IMR-90 (cell line): ENCODE results near the gene SLC35E4. TPM values are rescaled to one million over a fixed set of nuclear protein-coding genes. Genes with fewer than 3 reads are reported as not detected.

ENCODE experiments used
- ATAC-seq: fragments of 200-7000 bp; cut with Tn5 transposase; 2 replicates; pipeline ENCODE4 v1.9.1; 2020; ENCODE audit warnings: low read depth, mild to moderate bottlenecking, moderate library complexity
- BruUV-seq: library from RNA; stranded (reverse); fragments of 400-500 nt; replicated peaks from 2 replicates; lab custom pipeline; 2021; lab: Mats Ljungman, UMichigan
- CTCF ChIA-PET: fragments of 300-600 bp; formaldehyde crosslinking; extraction: SDS; loops from one replicate; lab custom pipeline; 2021; ENCODE audit warnings: antibody characterized with exemption; lab: Yijun Ruan, JAX
- POLR2A ChIA-PET: fragments of 300-600 bp; sonication (Branson Sonifier 250); formaldehyde crosslinking; loops from one replicate; lab custom pipeline; 2022; ENCODE audit warnings: antibody characterized with exemption; ENCODE audit not compliant: unreplicated experiment; lab: Charles Lee
- DNase-seq: peaks from one replicate; pipeline ENCODE4 v3.0.0; 2013
- H2AFZ ChIP-seq: replicated peaks from 2 replicates; pipeline ENCODE3; 2013; ENCODE audit warnings: low read length, mild to moderate bottlenecking; ENCODE audit not compliant: poor library complexity
- H2AK5ac ChIP-seq: 2 replicates; pipeline ENCODE4 v1.6.1; 2013; ENCODE audit warnings: low read depth, low read length, inconsistent platforms
- H2AK9ac ChIP-seq: replicated peaks from 2 replicates; pipeline ENCODE3; 2013; ENCODE audit warnings: mild to moderate bottlenecking, low read depth, low read length, moderate library complexity; ENCODE audit not compliant: poor library complexity
- H2BK120ac ChIP-seq: 2 replicates; pipeline ENCODE4 v1.6.1; 2013; ENCODE audit warnings: low read depth, low read length, inconsistent platforms
- H2BK15ac ChIP-seq: 3 replicates; pipeline ENCODE4 v1.6.1; 2013; ENCODE audit warnings: low read depth, low read length, inconsistent platforms
- H2BK20ac ChIP-seq: 2 replicates; pipeline ENCODE4 v1.6.1; 2013; ENCODE audit warnings: low read depth, mild to moderate bottlenecking, inconsistent platforms, low read length, moderate library complexity
- H2BK5ac ChIP-seq: 2 replicates; pipeline ENCODE4 v1.6.1; 2013; ENCODE audit warnings: mild to moderate bottlenecking, low read depth, low read length, inconsistent platforms; ENCODE audit not compliant: poor library complexity, severe bottlenecking
- H3K14ac ChIP-seq: replicated peaks from 2 replicates; pipeline ENCODE4 v1.6.1; 2013; ENCODE audit warnings: low read depth, low read length, inconsistent platforms
- H3K18ac ChIP-seq: 2 replicates; pipeline ENCODE4 v1.6.1; 2013; ENCODE audit warnings: low read depth, low read length, control low read depth
- H3K23ac ChIP-seq: 2 replicates; pipeline ENCODE4 v1.6.1; 2013; ENCODE audit warnings: low read depth, low read length, inconsistent platforms
- H3K27ac ChIP-seq: 2 replicates; pipeline ENCODE4 v1.5.1; 2013; ENCODE audit warnings: mild to moderate bottlenecking, control low read depth, low read length; ENCODE audit not compliant: insufficient read depth
- H3K27me3 ChIP-seq: 2 replicates; pipeline ENCODE4 v1.6.1; 2013; ENCODE audit warnings: low read length; ENCODE audit not compliant: control insufficient read depth, insufficient read depth
- H3K36me3 ChIP-seq: 2 replicates; pipeline ENCODE4 v1.6.1; 2013; ENCODE audit warnings: low read length, mixed read lengths; ENCODE audit not compliant: control insufficient read depth, insufficient read depth
- H3K4ac ChIP-seq: 2 replicates; pipeline ENCODE4 v1.6.1; 2013; ENCODE audit warnings: low read depth, low read length, inconsistent platforms
- H3K4me1 ChIP-seq: 2 replicates; pipeline ENCODE4 v1.6.1; 2013; ENCODE audit warnings: low read length, mixed read lengths; ENCODE audit not compliant: control insufficient read depth, insufficient read depth
- H3K4me2 ChIP-seq: 2 replicates; pipeline ENCODE4 v1.6.1; 2013; ENCODE audit warnings: low read depth, mild to moderate bottlenecking, control low read depth, low read length, moderate library complexity
- H3K4me3 ChIP-seq: 2 replicates; pipeline ENCODE4 v1.5.1; 2013; ENCODE audit warnings: low read depth, mild to moderate bottlenecking, control low read depth, low read length, moderate library complexity; ENCODE audit not compliant: insufficient read depth
- H3K56ac ChIP-seq: 2 replicates; pipeline ENCODE4 v1.6.1; 2013; ENCODE audit warnings: low read length, inconsistent platforms; ENCODE audit not compliant: insufficient read depth; ENCODE audit errors: extremely low read depth
- H3K79me1 ChIP-seq, 2 experiments: 2 replicates each; pipeline ENCODE4 v1.6.1; 2013; ENCODE audit warnings: low read length in 2 of 2, inconsistent platforms in 1 of 2, low read depth in 1 of 2
- H3K9ac ChIP-seq: 2 replicates; pipeline ENCODE4 v1.6.1; 2013; ENCODE audit warnings: low read depth, low read length, control low read depth
- H3K9me1 ChIP-seq: 2 replicates; pipeline ENCODE4 v1.6.1; 2013; ENCODE audit warnings: low read length, inconsistent platforms; ENCODE audit not compliant: insufficient read depth
- H3K9me3 ChIP-seq: 2 replicates; pipeline ENCODE4 v1.6.1; 2013; ENCODE audit warnings: low read length; ENCODE audit not compliant: control insufficient read depth, insufficient read depth
- H4K20me1 ChIP-seq: 2 replicates; pipeline ENCODE4 v1.6.1; 2013; ENCODE audit warnings: low read length, inconsistent platforms; ENCODE audit not compliant: insufficient read depth
- H4K5ac ChIP-seq: 2 replicates; pipeline ENCODE4 v1.6.1; 2013; ENCODE audit warnings: mild to moderate bottlenecking, low read depth, low read length, control low read depth
- H4K8ac ChIP-seq, 2 experiments: 2 replicates each; pipeline ENCODE4 v1.6.1; 2013; ENCODE audit warnings: low read depth in 2 of 2, low read length in 2 of 2, control low read depth in 1 of 2, inconsistent platforms in 1 of 2
- H4K91ac ChIP-seq: 2 replicates; pipeline ENCODE4 v1.6.1; 2013; ENCODE audit warnings: low read depth, low read length, inconsistent platforms; ENCODE audit not compliant: insufficient read depth
- BHLHE40 ChIP-seq: fragments of 150-350 bp; IDR thresholded peaks from 2 replicates; pipeline ENCODE4 v1.6.1; 2016; ENCODE audit warnings: mild to moderate bottlenecking, low read depth, low read length
- CEBPB ChIP-seq: IDR thresholded peaks from 2 replicates; pipeline ENCODE4 v1.6.1; 2012; ENCODE audit warnings: low read depth, low read length, improper control_type of control experiment
- CHD1 ChIP-seq: IDR thresholded peaks from 2 replicates; pipeline ENCODE4 v1.6.1; 2012; ENCODE audit warnings: low read depth, low read length, improper control_type of control experiment
- CTCF ChIP-seq: conservative IDR thresholded peaks from 2 replicates; pipeline ENCODE4 v1.5.1; 2012; ENCODE audit warnings: mild to moderate bottlenecking, low read depth, low read length, improper control_type of control experiment
- FOS ChIP-seq: fragments of 150-350 bp; IDR thresholded peaks from 2 replicates; pipeline ENCODE4 v1.6.1; 2016; ENCODE audit warnings: low read depth, low read length
- MAFK ChIP-seq: IDR thresholded peaks from 2 replicates; pipeline ENCODE4 v1.6.1; 2012; ENCODE audit warnings: low read depth, low read length, improper control_type of control experiment
- MXI1 ChIP-seq: IDR thresholded peaks from 2 replicates; pipeline ENCODE4 v1.6.1; 2012; ENCODE audit warnings: low read depth, mild to moderate bottlenecking, low read length, moderate library complexity, borderline replicate concordance
- NFE2L2 ChIP-seq: fragments of 150-350 bp; IDR thresholded peaks from 2 replicates; pipeline ENCODE4 v1.6.1; 2016; ENCODE audit warnings: low read depth, mild to moderate bottlenecking, low read length
- POLR2A ChIP-seq: IDR thresholded peaks from 2 replicates; pipeline ENCODE4 v1.6.1; 2012; ENCODE audit warnings: mild to moderate bottlenecking, low read depth, low read length
- RAD21 ChIP-seq: IDR thresholded peaks from 2 replicates; pipeline ENCODE4 v1.6.1; 2012; ENCODE audit warnings: low read length, improper control_type of control experiment
- RCOR1 ChIP-seq: IDR thresholded peaks from 2 replicates; pipeline ENCODE4 v1.6.1; 2012; ENCODE audit warnings: mild to moderate bottlenecking, low read length, improper control_type of control experiment; ENCODE audit not compliant: insufficient replicate concordance
- RFX5 ChIP-seq: IDR thresholded peaks from 2 replicates; pipeline ENCODE4 v1.8.0; 2012; ENCODE audit warnings: low read depth, mild to moderate bottlenecking, low read length, moderate library complexity
- SMC3 ChIP-seq: fragments of 150-350 bp; IDR thresholded peaks from 2 replicates; pipeline ENCODE4 v1.6.1; 2016; ENCODE audit warnings: low read depth, mild to moderate bottlenecking, antibody characterized with exemption, low read length, moderate library complexity
- USF2 ChIP-seq: fragments of 150-350 bp; IDR thresholded peaks from 2 replicates; pipeline ENCODE4 v1.6.1; 2017; ENCODE audit warnings: mild to moderate bottlenecking, antibody characterized with exemption, low read length, low read depth
- WGBS, 2 experiments: methylation state at CpG; one replicate each; pipeline versions ENCODE4 v1.1.5 to v1.1.7; 2013; ENCODE audit warnings: missing lambda C conversion rate in 2 of 2; ENCODE audit not compliant: insufficient read length in 1 of 2; ENCODE audit errors: extremely low coverage in 2 of 2; 5-methylcytosine and 5-hydroxymethylcytosine counted together
- dilution Hi-C: fragments of 300-500 bp; cut with HindIII; formaldehyde crosslinking; loops from one replicate; pipeline ENCODE4 v1.14.3; 2018; ENCODE audit warnings: low sequenced_read_pairs; ENCODE audit not compliant: unreplicated experiment
- in situ Hi-C: fragments of 300-500 bp; cut with MboI; formaldehyde crosslinking; loops from 3 replicates; pipeline ENCODE4 v1.14.3; 2019; ENCODE audit warnings: low sequenced_read_pairs, inconsistent platforms, mixed read lengths
- intact Hi-C: fragments of 100-400 bp; cut with micrococcal nuclease; formaldehyde crosslinking; loops from 2 replicates; pipeline ENCODE4 v1.10.0; 2022
- polyA plus RNA-seq, 3 experiments: library from polyadenylated mRNA; depleted of rRNA; stranded (reverse); fragments of >200 nt; gene quantifications; 2 replicates each; pipeline ENCODE4 v1.2.3, GENCODE V29; 2012; ENCODE audit warnings: low replicate concordance in 1 of 3
- total RNA-seq: library from RNA; depleted of rRNA; stranded (reverse); fragments of >200 nt; gene quantifications from 2 replicates; pipeline ENCODE4 v1.2.3, GENCODE V29; 2012

Gene SLC35E4
- total and polyA plus RNA-seq, 2 of the 4 experiments (the other 2 are of a cell fraction), result 5.7 to 6.8 TPM

GRCh38 chr22:30667494-30668385 lies 32.2 kb downstream of the SLC35E4 start, which contains the start of gene DUSP18 (continued):
- TF ChIP-seq RAD21, result no peak; the same call in 1 of the 2 replicates
- TF ChIP-seq RCOR1, result no peak
- no peak for TF ChIP-seq CEBPB

GRCh38 chr22:30668386-30668710 lies 32.8 kb downstream of the SLC35E4 start:
- ChIA-PET POLR2A (no interaction called here), CTCF (no interaction called here)
- BruUV-seq, result no TSS peak
- no peaks in the 10 kb centered on the region for H4K20me1 ChIP-seq
- H3K4me2 ChIP-seq, result peak overlapping the region; percentile 71
- no peak overlapping the region; the same call in 1 of the 2 replicates for H3K27ac ChIP-seq
- no peak overlapping the region for H2BK20ac ChIP-seq
- no peak overlapping the region for H4K5ac ChIP-seq
- no peak overlapping the region; the same call in 1 of the 2 replicates for H3K4ac ChIP-seq
- peak overlapping the region; percentile 76 for H3K4me3 ChIP-seq
- H3K9me3 ChIP-seq, result no peaks in the 10 kb centered on the region
- H3K9ac ChIP-seq, result no peak overlapping the region
- peak overlapping the region; percentile 47 for H2AK9ac ChIP-seq
- WGBS, 2 experiments, result 80% methylated on average over 1 of the region's 10 CpGs; no CpG with 5 or more reads in 1 of the 2 experiments
- H2AFZ ChIP-seq, result peak overlapping the region; percentile 98
- H3K14ac ChIP-seq, result peak overlapping the region; percentile 86; the same call in 1 of the 2 replicates
- H4K8ac ChIP-seq, result peak overlapping the region in 1 of 2 experiments; percentile 75; a peak in 2 of 4 replicates
- in situ Hi-C loops (no loop called here), dilution Hi-C loops (no loop called here), intact Hi-C loops (no loop called here)
- DNase-seq (no peak), ATAC-seq (no peak)
- no peaks in the 10 kb centered on the region for H3K4me1 ChIP-seq
- H2BK120ac ChIP-seq, result no peak overlapping the region
- no peak overlapping the region for H3K18ac ChIP-seq
- peaks cover 6% of the 10 kb centered on the region; the same call in 1 of the 2 replicates for H3K36me3 ChIP-seq
- no peaks in the 10 kb centered on the region for H3K9me1 ChIP-seq
- peaks cover 0 to 12% of the 10 kb centered on the region in 2 experiments; a peak in 1 of 4 replicates for H3K79me1 ChIP-seq
- H2BK15ac ChIP-seq, result no peak overlapping the region
- no peak overlapping the region for H3K56ac ChIP-seq
- H3K27me3 ChIP-seq, result no peaks in the 10 kb centered on the region
- peak overlapping the region; percentile 7; the same call in 1 of the 2 replicates for H2AK5ac ChIP-seq
- peak overlapping the region; percentile 72 for H3K23ac ChIP-seq
- no peak overlapping the region for H4K91ac ChIP-seq
- no peak overlapping the region for H2BK5ac ChIP-seq
- no peak for TF ChIP-seq NFE2L2
- no peak for TF ChIP-seq MXI1
- TF ChIP-seq CHD1, result no peak
- TF ChIP-seq BHLHE40, result no peak
- TF ChIP-seq POLR2A, result no peak
- no peak for TF ChIP-seq MAFK
- no peak for TF ChIP-seq SMC3
- no peak for TF ChIP-seq RAD21
- TF ChIP-seq CTCF, result no peak
- no peak for TF ChIP-seq CEBPB
- TF ChIP-seq RFX5, result no peak
- TF ChIP-seq RCOR1, result no peak
- no peak for TF ChIP-seq USF2
- TF ChIP-seq FOS, result no peak
